Kidney (tissue), 14 donors: ENCODE data around the gene STK11. TPM values are rescaled to one million over a fixed set of nuclear protein-coding genes. Genes with fewer than 3 reads are reported as not detected.

ENCODE experiments used
- DNase-seq, 5 donors: peaks; one replicate each; pipeline ENCODE4 v3.0.0-alpha.2; 2013 to 2020
- FAIRE-seq: peaks from 2 replicates; lab custom pipeline; 2012; peaks lifted over from hg19 to GRCh38; lab: Jason Lieb, UNC
- H3K27ac ChIP-seq, 2 donors: one replicate each; pipeline ENCODE4 v1.7.0; 2013; ENCODE audit warnings: low read depth in 2 of 2, low read length in 2 of 2, inconsistent platforms in 1 of 2
- H3K27me3 ChIP-seq: one replicate; pipeline ENCODE4 v1.7.1; 2013; ENCODE audit warnings: low read length, inconsistent platforms; ENCODE audit not compliant: control insufficient read depth, insufficient read depth
- H3K36me3 ChIP-seq, 3 donors: one replicate each; pipeline versions ENCODE4 v1.7.0 to v1.7.1; 2013; ENCODE audit warnings: low read length in 3 of 3, control low read depth in 1 of 3, inconsistent platforms in 1 of 3; ENCODE audit not compliant: insufficient read depth in 3 of 3, control insufficient read depth in 2 of 3
- H3K4me1 ChIP-seq, 3 donors: one replicate each; pipeline versions ENCODE4 v1.7.0 to v1.7.1; 2013; ENCODE audit warnings: low read length in 3 of 3, inconsistent platforms in 1 of 3, low read depth in 1 of 3; ENCODE audit not compliant: control insufficient read depth in 2 of 3, insufficient read depth in 2 of 3
- H3K4me3 ChIP-seq, 3 donors: one replicate each; pipeline versions ENCODE4 v1.7.0 to v1.8.1; 2013; ENCODE audit warnings: low read length in 3 of 3, control low read depth in 1 of 3, inconsistent platforms in 1 of 3
- H3K9ac ChIP-seq, 3 donors: one replicate each; pipeline versions ENCODE4 v1.7.0 to v1.7.1; 2013; ENCODE audit warnings: low read length in 3 of 3, control low read depth in 1 of 3, inconsistent platforms in 1 of 3
- H3K9me3 ChIP-seq, 3 donors: one replicate each; pipeline versions ENCODE4 v1.7.0 to v1.7.1; 2013; ENCODE audit warnings: low read length in 3 of 3, control low read depth in 1 of 3, inconsistent platforms in 1 of 3; ENCODE audit not compliant: control insufficient read depth in 2 of 3, insufficient read depth in 1 of 3
- intact Hi-C: fragments of 100-400 bp; cut with DNase I; formaldehyde crosslinking; loops from one replicate; pipeline ENCODE4 v1.11.1; 2022
- polyA plus RNA-seq: library from polyadenylated mRNA; stranded (reverse); fragments of 350-450 nt; fragmentation: Illumina TruSeq; extraction: RNeasy Lipid Tissue Mini Kit (QIAGEN cat#74804); gene quantifications from one replicate; pipeline ENCODE4 v1.2.3, GENCODE V29; 2014; ENCODE audit warnings: low read depth, low replicate concordance; ENCODE audit not compliant: insufficient read depth
- total RNA-seq: library from RNA; stranded (reverse); fragmentation: NEBNext Ultra II Directional; extraction: Animal tissue kit (Norgen Biotek cat#: 25700); gene quantifications from one replicate; pipeline ENCODE4 v1.2.1, GENCODE V29; 2021
- TF ChIP-seq, protein P1 (sequence below): IDR thresholded peaks from 3 replicates; pipeline ENCODE4 v1.5.1; 2012; ENCODE audit warnings: mild to moderate bottlenecking, moderate library complexity, borderline replicate concordance; ENCODE audit not compliant: insufficient read depth; ENCODE audit errors: extremely low read depth
- donor health status: control.
- donor health status: control.
- donor health status: control.
- donor health status: control.
- donor health status: control.
- donor health status: DM: yes; HTN: yes; CAD: no.
- donor health status: Normal renal cell carcinoma (clear cell type).

The STK11 gene
- total and polyA plus RNA-seq, 2 donors from 2014 or later = 40.7 to 57.7 TPM

DNA sequence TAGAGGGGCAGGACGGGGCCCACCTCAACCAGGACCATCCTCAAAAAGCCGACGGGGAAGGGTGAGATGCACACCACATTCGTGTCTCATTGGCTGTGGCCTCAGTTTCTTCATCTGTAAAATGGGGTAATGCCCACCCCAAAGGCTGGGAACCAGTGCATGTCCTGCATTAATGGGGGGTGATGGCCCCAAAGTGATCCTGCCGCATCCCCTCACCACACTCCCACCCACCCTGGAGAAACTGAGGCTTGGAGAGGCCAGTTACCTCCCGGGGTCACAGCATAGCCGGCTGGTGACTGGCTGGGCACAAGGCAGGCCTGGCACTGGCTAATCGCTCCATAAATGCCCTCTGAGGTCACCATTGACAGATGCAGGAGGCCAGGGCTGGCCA lies 42.2 kb downstream of the STK11 start:
- peaks cover 0 to 30% (median 22%) of the 10 kb centered on the region in 3 donors for H3K4me1 ChIP-seq
- H3K9ac ChIP-seq = peak overlapping the region in 2 of 3 donors; percentile 59 to 67
- peak overlapping the region in 2 of 3 donors; percentile 41 to 70 for H3K4me3 ChIP-seq
- TF ChIP-seq, protein P1, sequence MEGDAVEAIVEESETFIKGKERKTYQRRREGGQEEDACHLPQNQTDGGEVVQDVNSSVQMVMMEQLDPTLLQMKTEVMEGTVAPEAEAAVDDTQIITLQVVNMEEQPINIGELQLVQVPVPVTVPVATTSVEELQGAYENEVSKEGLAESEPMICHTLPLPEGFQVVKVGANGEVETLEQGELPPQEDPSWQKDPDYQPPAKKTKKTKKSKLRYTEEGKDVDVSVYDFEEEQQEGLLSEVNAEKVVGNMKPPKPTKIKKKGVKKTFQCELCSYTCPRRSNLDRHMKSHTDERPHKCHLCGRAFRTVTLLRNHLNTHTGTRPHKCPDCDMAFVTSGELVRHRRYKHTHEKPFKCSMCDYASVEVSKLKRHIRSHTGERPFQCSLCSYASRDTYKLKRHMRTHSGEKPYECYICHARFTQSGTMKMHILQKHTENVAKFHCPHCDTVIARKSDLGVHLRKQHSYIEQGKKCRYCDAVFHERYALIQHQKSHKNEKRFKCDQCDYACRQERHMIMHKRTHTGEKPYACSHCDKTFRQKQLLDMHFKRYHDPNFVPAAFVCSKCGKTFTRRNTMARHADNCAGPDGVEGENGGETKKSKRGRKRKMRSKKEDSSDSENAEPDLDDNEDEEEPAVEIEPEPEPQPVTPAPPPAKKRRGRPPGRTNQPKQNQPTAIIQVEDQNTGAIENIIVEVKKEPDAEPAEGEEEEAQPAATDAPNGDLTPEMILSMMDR = no peak
- intact Hi-C loops = no loop called here
- peaks cover 0 to 5% (median 0%) of the 10 kb centered on the region in 3 donors for H3K36me3 ChIP-seq
- no peak for FAIRE-seq
- H3K27ac ChIP-seq = peak overlapping the region; percentile 99
- H3K27me3 ChIP-seq = no peaks in the 10 kb centered on the region
- H3K9me3 ChIP-seq = no peaks in the 10 kb centered on the region
- no peak for DNase-seq

DNA sequence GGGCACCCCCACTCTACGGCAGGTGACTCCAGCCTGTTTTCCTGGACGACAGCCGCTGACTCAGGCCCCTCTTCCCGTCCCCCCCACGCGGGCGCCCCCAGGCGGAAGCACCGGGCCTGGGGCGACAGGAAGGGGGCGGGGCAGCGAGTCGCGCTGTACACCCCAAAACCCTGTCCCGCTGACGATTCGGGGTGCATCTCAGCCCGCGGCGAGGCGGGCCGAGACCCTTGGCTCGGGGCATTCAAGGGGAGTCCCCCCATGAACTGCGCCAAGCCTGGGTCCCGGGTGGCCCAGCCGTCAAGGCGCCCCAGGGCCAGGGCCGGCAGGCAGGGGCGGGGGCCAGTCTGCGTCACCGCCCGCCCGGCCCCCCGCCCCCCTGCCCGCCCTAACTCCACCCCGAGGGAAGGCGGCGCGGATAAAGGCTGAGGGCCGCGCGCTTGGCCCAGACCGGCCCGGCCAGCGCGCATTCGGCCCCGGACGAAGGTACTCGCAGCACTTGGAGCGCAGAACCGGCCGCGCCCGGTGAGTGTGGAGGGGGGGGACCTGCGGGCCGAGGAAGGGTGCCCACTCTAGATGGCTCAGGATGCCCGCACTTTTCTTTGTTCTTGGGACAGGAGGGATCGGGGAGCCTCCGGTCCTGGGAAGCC lies 42.7 kb downstream of the STK11 start, which contains the start of gene MIDN:
Gene MIDN (plus strand): TSS at position 445 of the 647 bp plus-strand sequence. CDS start 1,714 bp downstream, outside the sequence.
- no peak for FAIRE-seq
- intact Hi-C loops = no loop called here
- Histone ChIP-seq H3K27ac (peak within 1 kb of the TSS; percentile 99), H3K27me3 (no peaks in the 10 kb centered on the region), H3K4me1 (peaks cover 0 to 30% (median 22%) of the 10 kb centered on the region in 3 donors), H3K4me3 (peak within 1 kb of the TSS; percentile 51 to 70 (median 56)), H3K9me3 (no peaks in the 10 kb centered on the region), H3K9ac (peak within 1 kb of the TSS in 2 of 3 donors; percentile 59 to 81), H3K36me3 (peaks cover 0 to 5% (median 0%) of the 10 kb centered on the region in 3 donors)
- peak; percentile 80 to 97 (median 90) for DNase-seq
- TF ChIP-seq, protein P1 = peak; percentile 4

DNA sequence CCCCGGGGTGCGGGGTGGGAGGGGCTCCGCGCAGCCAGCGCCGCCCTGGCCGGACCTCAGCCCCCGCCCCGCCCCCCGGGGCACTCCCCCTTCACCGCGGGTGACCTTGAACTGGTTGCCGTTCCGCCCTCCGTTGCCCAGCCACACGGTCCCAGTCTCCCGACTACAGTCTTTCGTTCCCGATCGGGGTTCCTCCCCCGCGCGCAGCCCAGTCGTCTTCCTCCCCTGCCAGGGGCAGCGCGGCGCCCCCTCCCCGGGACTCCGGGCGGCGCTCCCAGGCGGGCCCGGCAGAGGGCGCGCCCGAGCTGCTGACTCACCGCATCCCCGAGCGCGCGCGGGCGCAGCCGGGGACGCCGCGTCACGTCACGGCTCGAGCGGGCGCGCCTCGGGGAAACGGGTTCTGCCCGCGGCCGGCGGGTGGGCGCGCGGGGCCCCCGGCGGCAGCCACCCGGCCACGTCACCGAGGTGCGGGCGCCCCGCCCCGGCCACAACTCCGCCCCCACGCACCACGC lies 43.3 kb downstream of the STK11 start:
- intact Hi-C loops = no loop called here
- peak overlapping the region in 2 of 3 donors; percentile 58 to 81 for H3K9ac ChIP-seq
- peaks cover 0 to 30% (median 22%) of the 10 kb centered on the region in 3 donors for H3K4me1 ChIP-seq
- no peaks in the 10 kb centered on the region for H3K27me3 ChIP-seq
- peak in 4 of 5 donors; percentile 88 to 95 (median 94) for DNase-seq
- TF ChIP-seq, protein P1 = peak; percentile 73
- peaks cover 0 to 5% (median 0%) of the 10 kb centered on the region in 3 donors for H3K36me3 ChIP-seq
- no peaks in the 10 kb centered on the region for H3K9me3 ChIP-seq
- H3K4me3 ChIP-seq = peak overlapping the region; percentile 51 to 70 (median 56)
- H3K27ac ChIP-seq = peak overlapping the region; percentile 99
- FAIRE-seq = no peak
